Astrocyte of the spinal cord (primary cell): ENCODE measurements around the gene FAM219B.

Experiments used
- DNase-seq: peaks from one replicate; pipeline ENCODE4 v3.0.0; 2011; ENCODE audit warnings: low read depth, low spot score
- H3K4me3 ChIP-seq: 2 replicates; pipeline ENCODE4 v1.5.1; 2011; ENCODE audit warnings: low read depth, mild to moderate bottlenecking, low read length, moderate library complexity
- in situ Hi-C: cut with HindIII; loops from 2 replicates; pipeline ENCODE4 v1.10.0; 2017; ENCODE audit warnings: low sequenced_read_pairs
- TF ChIP-seq, protein P1 (sequence below): IDR thresholded peaks from 2 replicates; pipeline ENCODE4 v1.5.1; 2012; ENCODE audit warnings: low read depth, mild to moderate bottlenecking, low read length, inconsistent platforms

Gene FAM219B

DNA sequence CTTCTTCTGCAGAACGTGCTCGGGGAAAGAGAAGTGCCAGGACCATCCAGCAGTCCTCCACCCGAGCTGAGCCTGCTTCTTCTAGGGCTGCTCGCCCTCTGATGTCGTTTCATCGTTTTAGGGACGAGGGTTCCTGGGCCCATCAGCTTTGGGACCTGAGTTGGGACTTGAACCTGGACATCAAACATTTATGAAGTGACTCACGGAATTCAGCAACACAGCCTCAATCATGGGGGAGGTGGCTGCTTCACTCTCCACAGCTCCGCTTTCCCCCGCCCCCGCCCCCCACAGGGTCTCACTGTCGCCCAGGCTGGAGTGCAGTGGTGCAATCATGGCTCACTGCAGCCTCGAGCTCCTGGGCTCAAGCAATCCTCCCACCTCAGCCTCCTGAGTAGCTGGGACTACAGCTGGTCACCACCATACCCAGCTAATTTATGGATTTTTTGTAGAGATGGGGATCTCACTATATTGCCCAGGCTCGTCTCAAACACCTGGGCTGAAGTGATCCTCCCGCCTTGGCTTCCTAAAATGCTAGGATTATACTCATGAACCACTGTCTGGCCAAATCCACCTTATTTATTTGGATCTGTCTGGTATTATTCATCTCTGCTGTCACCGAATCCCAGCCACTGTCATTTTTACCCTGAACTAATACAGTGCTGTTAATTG, 32.8 kb downstream of the FAM219B start:
- H3K4me3 ChIP-seq: peak overlapping the region; percentile 85
- TF ChIP-seq, protein P1, sequence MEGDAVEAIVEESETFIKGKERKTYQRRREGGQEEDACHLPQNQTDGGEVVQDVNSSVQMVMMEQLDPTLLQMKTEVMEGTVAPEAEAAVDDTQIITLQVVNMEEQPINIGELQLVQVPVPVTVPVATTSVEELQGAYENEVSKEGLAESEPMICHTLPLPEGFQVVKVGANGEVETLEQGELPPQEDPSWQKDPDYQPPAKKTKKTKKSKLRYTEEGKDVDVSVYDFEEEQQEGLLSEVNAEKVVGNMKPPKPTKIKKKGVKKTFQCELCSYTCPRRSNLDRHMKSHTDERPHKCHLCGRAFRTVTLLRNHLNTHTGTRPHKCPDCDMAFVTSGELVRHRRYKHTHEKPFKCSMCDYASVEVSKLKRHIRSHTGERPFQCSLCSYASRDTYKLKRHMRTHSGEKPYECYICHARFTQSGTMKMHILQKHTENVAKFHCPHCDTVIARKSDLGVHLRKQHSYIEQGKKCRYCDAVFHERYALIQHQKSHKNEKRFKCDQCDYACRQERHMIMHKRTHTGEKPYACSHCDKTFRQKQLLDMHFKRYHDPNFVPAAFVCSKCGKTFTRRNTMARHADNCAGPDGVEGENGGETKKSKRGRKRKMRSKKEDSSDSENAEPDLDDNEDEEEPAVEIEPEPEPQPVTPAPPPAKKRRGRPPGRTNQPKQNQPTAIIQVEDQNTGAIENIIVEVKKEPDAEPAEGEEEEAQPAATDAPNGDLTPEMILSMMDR: no peak
- no peak for DNase-seq
- in situ Hi-C loops: no loop called here

DNA sequence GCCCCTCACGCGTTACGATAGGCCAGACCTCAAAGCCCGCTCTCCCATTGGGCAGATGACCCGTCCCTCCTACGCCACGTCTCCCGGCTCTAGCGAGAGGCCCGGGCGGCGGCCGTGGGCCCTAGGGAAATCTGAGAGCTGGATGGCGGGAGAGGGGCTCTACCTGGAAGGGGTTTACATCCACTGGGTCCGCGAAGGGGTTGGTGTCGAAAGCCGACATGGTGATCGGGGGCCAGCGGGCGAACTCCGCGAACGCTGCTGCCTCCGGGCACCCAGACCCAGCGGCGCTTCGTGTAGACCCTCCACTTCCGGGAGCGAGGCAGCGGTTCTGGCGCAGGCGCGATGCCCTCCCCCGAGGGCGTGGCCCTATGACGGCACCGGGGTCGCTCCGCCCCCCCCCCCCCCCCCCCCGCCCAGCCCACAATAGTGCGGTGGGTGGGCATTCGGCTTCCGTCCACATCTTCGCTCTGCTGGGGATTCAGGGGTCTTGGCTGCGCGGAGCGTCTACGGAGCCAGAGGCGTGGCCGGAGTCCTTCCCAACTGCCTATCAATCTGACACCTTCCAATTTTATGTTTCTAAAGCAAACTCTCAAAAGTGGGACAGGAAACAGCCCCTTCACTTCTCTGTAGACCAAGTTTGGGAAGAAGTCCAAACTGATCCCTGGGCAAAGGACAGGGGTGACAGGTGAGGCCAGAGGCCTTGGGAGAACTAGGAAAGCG, 33.5 kb downstream of the FAM219B start, which contains the start of gene SCAMP2:
SCAMP2 (minus strand) TSS at position 330 of the 720 bp plus-strand sequence; CDS start at position 220, 110 bp downstream.
- H3K4me3 ChIP-seq: peak within 1 kb of the TSS; percentile 85
- TF ChIP-seq, protein P1: no peak
- in situ Hi-C loops: no loop called here
- peak; percentile 96 for DNase-seq

DNA sequence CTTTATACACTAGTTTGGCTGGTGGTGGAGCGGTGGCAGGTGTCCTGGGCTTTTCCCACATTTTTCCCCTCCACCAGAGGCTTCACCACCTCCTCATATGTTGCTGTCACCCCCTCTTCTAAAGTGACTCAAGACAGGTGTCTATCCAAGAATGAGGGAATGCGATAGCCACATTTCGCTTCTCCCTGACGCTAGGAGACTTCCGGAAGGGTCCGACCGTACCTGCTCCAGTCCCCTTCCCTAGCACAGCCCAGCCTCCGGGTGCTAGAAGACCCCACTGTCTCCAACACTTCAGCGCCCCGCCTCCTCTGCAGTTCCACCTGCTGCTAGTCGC, 34.0 kb downstream of the FAM219B start:
- in situ Hi-C loops: no loop called here

DNA sequence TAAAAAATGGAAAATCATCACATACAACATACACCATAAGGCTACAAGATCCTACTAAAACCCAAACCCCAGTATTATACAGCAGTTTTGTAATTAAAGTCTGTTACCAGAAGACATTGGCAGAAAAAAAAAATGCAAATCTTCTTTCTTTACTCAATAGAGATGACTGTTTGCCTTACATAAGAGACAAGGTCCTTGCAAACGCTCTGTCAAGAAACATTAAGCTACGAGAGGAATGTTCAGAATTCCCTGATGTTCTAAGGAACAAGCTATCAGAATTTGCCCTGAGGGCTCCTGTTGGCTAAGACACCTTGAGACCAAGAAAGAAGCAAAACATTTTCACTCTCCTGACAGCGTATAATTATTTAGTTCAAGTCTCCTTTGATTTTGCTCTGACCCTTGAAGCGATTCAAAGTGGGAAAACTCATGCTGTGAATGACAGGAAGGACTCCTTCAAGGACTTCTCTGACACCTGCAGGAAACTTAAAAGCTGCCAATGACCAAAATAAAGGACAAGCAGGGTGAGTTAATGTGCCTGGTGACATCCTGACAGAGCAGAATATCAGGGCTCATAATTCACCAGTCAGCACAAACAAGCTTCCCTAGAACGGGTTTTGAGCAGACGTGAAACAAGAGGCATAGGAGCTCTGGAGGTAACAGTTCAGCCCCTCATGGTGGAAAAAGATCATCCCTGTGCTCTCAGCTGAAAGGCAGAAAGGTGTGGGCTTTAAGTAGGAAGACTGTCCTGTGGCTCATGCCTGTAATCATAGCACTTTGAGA, 36.0 kb downstream of the FAM219B start:
- in situ Hi-C loops: no loop called here
- TF ChIP-seq, protein P1: no peak
- H3K4me3 ChIP-seq: no peak overlapping the region
- DNase-seq: no peak

More for the DNA sequence above, 34.0 kb downstream of the FAM219B start:
- DNase-seq: no peak
- TF ChIP-seq, protein P1: no peak
- H3K4me3 ChIP-seq: peak overlapping the region; percentile 85

DNA sequence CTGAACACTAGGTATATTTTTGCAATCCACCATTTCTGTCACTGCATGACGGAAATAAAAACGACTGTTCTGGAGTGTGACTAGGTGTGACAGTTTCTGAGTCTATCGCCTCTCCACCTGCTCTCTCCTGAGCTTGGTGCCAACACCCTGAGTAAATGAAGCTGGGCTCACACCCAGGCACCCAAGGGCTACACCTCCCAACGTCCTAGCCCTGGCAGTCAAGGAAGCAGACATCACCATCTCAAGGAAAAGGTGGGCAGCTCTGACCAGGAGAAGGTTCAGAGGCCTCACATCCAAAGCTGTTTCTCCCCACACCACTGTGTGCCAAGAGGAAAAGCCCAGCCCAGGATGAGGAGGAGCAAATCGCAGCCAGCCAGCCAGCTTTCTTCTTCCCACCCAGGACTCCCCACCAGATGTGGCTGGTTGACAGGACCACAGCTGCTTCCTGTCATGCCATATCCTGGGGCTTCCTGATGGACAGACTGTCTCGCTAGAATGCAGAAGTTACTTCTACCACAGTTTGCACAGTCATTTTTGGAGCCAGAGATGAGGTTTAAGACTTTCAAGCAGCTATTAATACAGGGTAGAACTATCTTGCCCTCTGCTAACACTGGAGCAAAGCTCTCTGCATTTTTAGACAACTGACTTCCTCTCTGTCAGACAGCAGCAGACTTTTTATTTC, 36.8 kb downstream of the FAM219B start:
- DNase-seq: no peak
- no peak overlapping the region for H3K4me3 ChIP-seq

DNA sequence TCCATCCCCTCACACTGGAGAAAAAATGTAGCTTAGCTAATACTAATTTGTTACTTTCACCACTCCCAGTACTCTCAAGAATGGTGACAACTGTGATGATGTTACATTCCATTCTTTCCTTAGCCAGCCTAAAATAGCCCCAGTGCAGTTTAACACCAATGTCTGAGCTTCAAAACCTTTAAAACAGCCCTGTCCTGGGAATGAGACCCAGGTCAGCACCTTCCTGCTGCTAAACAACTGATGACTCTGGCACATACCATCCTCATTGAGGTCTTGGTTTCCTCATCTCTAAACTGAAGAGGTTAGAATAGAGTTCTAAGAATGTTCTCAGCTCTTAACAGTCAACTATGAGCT, 37.3 kb downstream of the FAM219B start:
- in situ Hi-C loops: no loop called here
- no peak overlapping the region for H3K4me3 ChIP-seq
- TF ChIP-seq, protein P1: no peak
- DNase-seq: no peak

More for the DNA sequence above, 36.8 kb downstream of the FAM219B start:
- in situ Hi-C loops: no loop called here
- TF ChIP-seq, protein P1: no peak
